Liver (tissue), 9 donors: ENCODE data around the gene ADAP1. TPM values are rescaled to one million over a fixed set of nuclear protein-coding genes. Genes with fewer than 3 reads are reported as not detected.

Source experiments
- DNase-seq: peaks from one replicate; pipeline ENCODE4 v3.0.0-alpha.2; 2017; ENCODE audit warnings: low spot score
- H3K27ac ChIP-seq, 2 donors: one replicate each; pipeline ENCODE4 v1.7.0; 2013; ENCODE audit warnings: inconsistent platforms in 2 of 2, low read length in 2 of 2, control low read depth in 1 of 2, low read depth in 1 of 2, mild to moderate bottlenecking in 1 of 2
- H3K27me3 ChIP-seq, 4 donors: one replicate each; pipeline versions ENCODE4 v1.6.1 to v1.7.0; 2013; ENCODE audit warnings: low read length in 3 of 4, inconsistent platforms in 1 of 4, mild to moderate bottlenecking in 1 of 4, moderate library complexity in 1 of 4; ENCODE audit not compliant: control insufficient read depth in 4 of 4, insufficient read depth in 4 of 4
- H3K36me3 ChIP-seq, 4 donors: one replicate each; pipeline versions ENCODE4 v1.6.1 to v1.7.0; 2013; ENCODE audit warnings: low read length in 3 of 4, mild to moderate bottlenecking in 3 of 4, low read depth in 1 of 4, moderate library complexity in 1 of 4; ENCODE audit not compliant: control insufficient read depth in 4 of 4, insufficient read depth in 3 of 4
- H3K4me1 ChIP-seq, 4 donors: one replicate each; pipeline versions ENCODE4 v1.6.1 to v1.7.0; 2013; ENCODE audit warnings: low read length in 3 of 4, mild to moderate bottlenecking in 3 of 4, moderate library complexity in 1 of 4; ENCODE audit not compliant: control insufficient read depth in 4 of 4, insufficient read depth in 4 of 4
- H3K4me3 ChIP-seq, 3 donors: one replicate each; pipeline versions ENCODE4 v1.6.1 to v1.7.0; 2013; ENCODE audit warnings: low read length in 3 of 3, control low read depth in 1 of 3, low read depth in 1 of 3, mild to moderate bottlenecking in 1 of 3
- H3K9ac ChIP-seq, 2 donors: one replicate each; pipeline ENCODE4 v1.7.0; 2013; ENCODE audit warnings: low read length in 2 of 2, mild to moderate bottlenecking in 2 of 2, moderate library complexity in 2 of 2, control low read depth in 1 of 2, low read depth in 1 of 2
- H3K9me3 ChIP-seq, 4 donors: one replicate each; pipeline versions ENCODE4 v1.6.1 to v1.7.0; 2013; ENCODE audit warnings: low read length in 3 of 4; ENCODE audit not compliant: control insufficient read depth in 4 of 4
- EGR1 ChIP-seq, 2 donors: IDR thresholded peaks; 2 replicates each; pipeline ENCODE4 v1.6.1; 2016 to 2018; ENCODE audit warnings: antibody characterized with exemption in 2 of 2, low read depth in 2 of 2
- FOXA1 ChIP-seq: IDR thresholded peaks from 2 replicates; pipeline ENCODE4 v1.6.1; 2016; ENCODE audit warnings: antibody characterized with exemption
- FOXA2 ChIP-seq: IDR thresholded peaks from 2 replicates; pipeline ENCODE4 v1.6.1; 2016; ENCODE audit warnings: antibody characterized with exemption
- GABPA ChIP-seq, 2 donors: IDR thresholded peaks in 1 of 2; conservative IDR thresholded peaks in 1 of 2; 2 replicates each; pipeline ENCODE4 v1.6.1; 2016; ENCODE audit warnings: antibody characterized with exemption in 2 of 2, mild to moderate bottlenecking in 1 of 2, moderate library complexity in 1 of 2
- HNF4A ChIP-seq, 2 donors: conservative IDR thresholded peaks; 2 replicates each; pipeline ENCODE4 v1.6.1; 2016; ENCODE audit warnings: antibody characterized with exemption in 2 of 2, mild to moderate bottlenecking in 2 of 2
- HNF4G ChIP-seq: IDR thresholded peaks from 2 replicates; pipeline ENCODE4 v1.6.1; 2016; ENCODE audit warnings: antibody characterized with exemption
- JUND ChIP-seq, 2 donors: IDR thresholded peaks; 2 replicates each; pipeline ENCODE4 v1.6.1; 2016; ENCODE audit warnings: antibody characterized with exemption in 2 of 2
- NR2F2 ChIP-seq: IDR thresholded peaks from 2 replicates; pipeline ENCODE4 v1.6.1; 2016; ENCODE audit warnings: antibody characterized with exemption
- RAD21 ChIP-seq, 2 donors: IDR thresholded peaks; 2 replicates each; pipeline ENCODE4 v1.6.1; 2016; ENCODE audit warnings: antibody characterized with exemption in 2 of 2, mild to moderate bottlenecking in 2 of 2
- RXRA ChIP-seq, 2 donors: IDR thresholded peaks; 2 replicates each; pipeline ENCODE4 v1.6.1; 2017 to 2018; ENCODE audit warnings: antibody characterized with exemption in 2 of 2, mild to moderate bottlenecking in 1 of 2
- SP1 ChIP-seq: IDR thresholded peaks from 2 replicates; pipeline ENCODE4 v1.6.1; 2018; ENCODE audit warnings: antibody characterized with exemption, mild to moderate bottlenecking
- TAF1 ChIP-seq: conservative IDR thresholded peaks from 2 replicates; pipeline ENCODE4 v1.6.1; 2016; ENCODE audit warnings: antibody characterized with exemption, mild to moderate bottlenecking
- WGBS: extraction: QIAGEN DNeasy Blood & Tissue Kit; methylation state at CpG from one replicate; pipeline ENCODE4 v1.1.7; 2013; 5-methylcytosine and 5-hydroxymethylcytosine counted together
- polyA plus RNA-seq, 2 donors: library from polyadenylated mRNA; stranded (reverse) in 1 of 2; unstranded in 1 of 2; fragments of 200-250 nt in 1 of 2; fragments of >200 nt in 1 of 2; fragmentation: Nextera tagmentation in 1 of 2; extraction: Ambion mirVana in 1 of 2; gene quantifications; one replicate each; pipeline versions ENCODE4 v1.2.1 to v1.2.3, GENCODE V29; 2013 to 2015
- total RNA-seq, 2 donors: library from RNA; depleted of rRNA; stranded (reverse); fragments of >200 nt; gene quantifications; one replicate each; pipeline ENCODE4 v1.2.3, GENCODE V29; 2014
- TF ChIP-seq, protein P1 (sequence below): fragments of 150-350 bp; IDR thresholded peaks from 2 replicates; pipeline ENCODE4 v1.5.1; 2017; ENCODE audit warnings: improper control_type of control experiment, low read depth, low read length; ENCODE audit not compliant: missing input control
- TF ChIP-seq, protein P2 (sequence below): IDR thresholded peaks from 2 replicates; pipeline ENCODE4 v1.6.1; 2016; ENCODE audit warnings: antibody characterized with exemption
- TF ChIP-seq, protein P3 (sequence below): IDR thresholded peaks from 2 replicates; pipeline ENCODE4 v1.6.1; 2016; ENCODE audit warnings: antibody characterized with exemption, mild to moderate bottlenecking
- TF ChIP-seq, protein P4 (sequence below): IDR thresholded peaks from 2 replicates; pipeline ENCODE4 v1.6.1; 2016; ENCODE audit warnings: antibody characterized with exemption
- donor health status: healthy.
- donor health status: healthy.
- donor health status: healthy.
- donor health status: healthy.
- donor health status: healthy.

Gene ADAP1
- total and polyA plus RNA-seq, 4 donors, result 0.46 to 3.7 (median 2.7) TPM

DNA sequence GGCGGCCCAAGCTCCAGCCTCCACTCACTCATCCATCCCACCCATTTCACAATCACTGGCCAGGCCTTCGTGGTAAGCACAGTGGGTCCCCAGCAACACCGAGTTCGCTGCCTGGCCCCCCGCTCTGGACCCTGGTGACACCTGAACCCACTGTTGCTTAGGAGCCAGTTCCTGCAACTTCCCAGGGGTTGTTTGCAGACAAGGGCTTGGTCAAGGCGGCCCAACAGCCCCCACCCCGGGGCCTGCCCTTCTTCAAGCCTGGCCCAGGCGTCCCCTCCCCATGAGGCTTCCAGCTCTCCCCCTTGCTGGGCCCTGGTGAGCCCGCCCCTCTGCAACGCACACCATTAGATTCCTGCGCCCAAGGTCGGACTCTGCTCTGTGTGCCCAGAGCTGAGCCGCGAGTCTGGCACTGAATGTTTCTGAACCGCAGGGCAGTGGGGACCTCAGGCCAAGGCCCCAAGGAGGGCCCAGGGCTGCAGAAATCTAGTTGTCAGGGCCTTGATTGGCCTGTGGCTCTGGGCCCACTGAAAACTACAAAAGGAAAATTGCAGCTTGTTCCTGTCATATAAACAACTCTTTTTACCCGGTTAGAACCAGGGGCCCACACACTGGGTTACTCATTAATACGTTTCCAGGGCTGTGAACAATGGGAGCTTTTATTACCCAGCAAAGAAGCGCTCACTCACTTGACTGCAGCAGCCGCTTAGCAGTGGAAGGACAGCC lies 23.0 kb upstream of the ADAP1 start (continued):
- TF ChIP-seq, protein P1, sequence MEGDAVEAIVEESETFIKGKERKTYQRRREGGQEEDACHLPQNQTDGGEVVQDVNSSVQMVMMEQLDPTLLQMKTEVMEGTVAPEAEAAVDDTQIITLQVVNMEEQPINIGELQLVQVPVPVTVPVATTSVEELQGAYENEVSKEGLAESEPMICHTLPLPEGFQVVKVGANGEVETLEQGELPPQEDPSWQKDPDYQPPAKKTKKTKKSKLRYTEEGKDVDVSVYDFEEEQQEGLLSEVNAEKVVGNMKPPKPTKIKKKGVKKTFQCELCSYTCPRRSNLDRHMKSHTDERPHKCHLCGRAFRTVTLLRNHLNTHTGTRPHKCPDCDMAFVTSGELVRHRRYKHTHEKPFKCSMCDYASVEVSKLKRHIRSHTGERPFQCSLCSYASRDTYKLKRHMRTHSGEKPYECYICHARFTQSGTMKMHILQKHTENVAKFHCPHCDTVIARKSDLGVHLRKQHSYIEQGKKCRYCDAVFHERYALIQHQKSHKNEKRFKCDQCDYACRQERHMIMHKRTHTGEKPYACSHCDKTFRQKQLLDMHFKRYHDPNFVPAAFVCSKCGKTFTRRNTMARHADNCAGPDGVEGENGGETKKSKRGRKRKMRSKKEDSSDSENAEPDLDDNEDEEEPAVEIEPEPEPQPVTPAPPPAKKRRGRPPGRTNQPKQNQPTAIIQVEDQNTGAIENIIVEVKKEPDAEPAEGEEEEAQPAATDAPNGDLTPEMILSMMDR, result no peak
- TF ChIP-seq HNF4G (no peak), FOXA1 (no peak), FOXA2 (no peak), RAD21 (IDR thresholded peaks at IDR 0.05) (no peak), RXRA (IDR thresholded peaks at IDR 0.05) (peak; percentile 35 to 54)
- TF ChIP-seq, protein P2, sequence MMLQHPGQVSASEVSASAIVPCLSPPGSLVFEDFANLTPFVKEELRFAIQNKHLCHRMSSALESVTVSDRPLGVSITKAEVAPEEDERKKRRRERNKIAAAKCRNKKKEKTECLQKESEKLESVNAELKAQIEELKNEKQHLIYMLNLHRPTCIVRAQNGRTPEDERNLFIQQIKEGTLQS, result no peak

DNA sequence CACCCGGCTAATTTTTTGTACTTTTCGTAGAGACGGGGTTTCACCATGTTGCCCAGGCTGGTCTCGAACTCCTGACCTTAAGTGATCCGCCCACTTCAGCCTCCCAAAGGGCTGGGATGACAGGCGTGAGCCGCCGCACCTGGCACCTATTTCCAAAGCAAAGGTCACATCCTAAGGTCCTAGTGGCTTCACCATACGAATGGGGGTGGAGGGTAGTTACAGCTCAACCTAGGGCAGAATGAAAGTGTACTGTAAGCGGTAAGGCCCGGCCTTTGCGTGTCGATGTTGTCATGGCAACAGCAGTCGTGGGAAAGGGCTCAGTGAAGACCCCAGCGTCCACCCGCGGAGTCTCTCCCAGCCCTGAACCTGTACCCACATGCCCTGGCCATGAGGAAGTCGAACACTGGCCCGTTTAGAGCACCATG lies 22.4 kb upstream of the ADAP1 start:
- H3K36me3 ChIP-seq, result peaks cover 6 to 9% (median 7%) of the 10 kb centered on the region in 4 donors
- TF ChIP-seq, protein P3, sequence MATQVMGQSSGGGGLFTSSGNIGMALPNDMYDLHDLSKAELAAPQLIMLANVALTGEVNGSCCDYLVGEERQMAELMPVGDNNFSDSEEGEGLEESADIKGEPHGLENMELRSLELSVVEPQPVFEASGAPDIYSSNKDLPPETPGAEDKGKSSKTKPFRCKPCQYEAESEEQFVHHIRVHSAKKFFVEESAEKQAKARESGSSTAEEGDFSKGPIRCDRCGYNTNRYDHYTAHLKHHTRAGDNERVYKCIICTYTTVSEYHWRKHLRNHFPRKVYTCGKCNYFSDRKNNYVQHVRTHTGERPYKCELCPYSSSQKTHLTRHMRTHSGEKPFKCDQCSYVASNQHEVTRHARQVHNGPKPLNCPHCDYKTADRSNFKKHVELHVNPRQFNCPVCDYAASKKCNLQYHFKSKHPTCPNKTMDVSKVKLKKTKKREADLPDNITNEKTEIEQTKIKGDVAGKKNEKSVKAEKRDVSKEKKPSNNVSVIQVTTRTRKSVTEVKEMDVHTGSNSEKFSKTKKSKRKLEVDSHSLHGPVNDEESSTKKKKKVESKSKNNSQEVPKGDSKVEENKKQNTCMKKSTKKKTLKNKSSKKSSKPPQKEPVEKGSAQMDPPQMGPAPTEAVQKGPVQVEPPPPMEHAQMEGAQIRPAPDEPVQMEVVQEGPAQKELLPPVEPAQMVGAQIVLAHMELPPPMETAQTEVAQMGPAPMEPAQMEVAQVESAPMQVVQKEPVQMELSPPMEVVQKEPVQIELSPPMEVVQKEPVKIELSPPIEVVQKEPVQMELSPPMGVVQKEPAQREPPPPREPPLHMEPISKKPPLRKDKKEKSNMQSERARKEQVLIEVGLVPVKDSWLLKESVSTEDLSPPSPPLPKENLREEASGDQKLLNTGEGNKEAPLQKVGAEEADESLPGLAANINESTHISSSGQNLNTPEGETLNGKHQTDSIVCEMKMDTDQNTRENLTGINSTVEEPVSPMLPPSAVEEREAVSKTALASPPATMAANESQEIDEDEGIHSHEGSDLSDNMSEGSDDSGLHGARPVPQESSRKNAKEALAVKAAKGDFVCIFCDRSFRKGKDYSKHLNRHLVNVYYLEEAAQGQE, result no peak
- peak in 1 of 2 donors; percentile 21 for TF ChIP-seq RXRA (IDR thresholded peaks at IDR 0.05)
- TF ChIP-seq SP1, result peak; percentile 29
- TF ChIP-seq HNF4A (conservative IDR thresholded peaks at IDR 0.05), result peak in 1 of 2 donors; percentile 38
- TF ChIP-seq, protein P2, result no peak
- TF ChIP-seq EGR1 (IDR thresholded peaks at IDR 0.05; ENCODE audit: low read depth in 2 of 2), result no peak
- no peak for DNase-seq
- no peak overlapping the region for H3K9ac ChIP-seq
- no peak overlapping the region for H3K4me3 ChIP-seq
- no peaks in the 10 kb centered on the region for H3K9me3 ChIP-seq
- 39% methylated on average over 19 of the region's 19 CpGs for WGBS
- no peaks in the 10 kb centered on the region for H3K27me3 ChIP-seq
- peaks cover 11 to 41% (median 19%) of the 10 kb centered on the region in 4 donors for H3K4me1 ChIP-seq
- H3K27ac ChIP-seq, result peak overlapping the region; percentile 76 to 79

DNA sequence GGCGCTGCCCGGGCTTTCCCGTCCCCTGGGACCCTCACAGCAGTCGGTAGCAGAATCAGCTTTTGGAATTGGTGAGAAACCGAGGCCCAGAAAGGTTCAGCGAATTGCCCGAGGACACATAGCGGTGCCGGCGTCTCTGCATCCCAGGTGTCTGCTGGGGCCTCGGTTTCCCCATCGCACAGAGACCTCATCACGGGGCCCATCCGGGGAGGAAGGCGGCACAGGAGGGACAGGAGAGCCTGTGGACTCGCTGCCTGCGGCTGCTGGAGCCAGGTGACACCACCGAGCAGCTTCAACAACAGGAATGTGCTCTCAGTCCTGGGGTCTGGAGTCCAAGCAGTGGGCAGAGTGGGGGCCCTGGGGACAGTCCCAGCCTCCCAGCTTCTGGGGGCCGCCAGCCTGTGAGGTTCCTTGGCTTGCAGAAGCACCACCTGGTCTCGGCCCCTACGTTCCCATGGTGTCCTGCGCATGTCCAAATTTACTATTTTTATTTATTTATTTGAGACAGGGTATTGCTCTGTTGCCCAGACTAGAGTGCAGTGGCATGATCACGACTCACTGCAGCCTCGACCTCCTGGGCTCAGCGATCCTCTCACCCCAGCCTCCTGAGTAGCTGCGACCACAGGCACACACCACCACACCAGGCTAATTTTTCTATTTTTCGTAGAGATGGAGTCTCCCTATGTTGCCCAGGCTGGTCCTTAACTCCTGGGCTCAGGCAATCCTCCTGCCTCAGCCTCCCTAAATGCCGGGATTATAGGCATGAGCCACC lies 21.4 kb upstream of the ADAP1 start:
- peaks cover 11 to 43% (median 19%) of the 10 kb centered on the region in 4 donors for H3K4me1 ChIP-seq
- WGBS, result 52% methylated on average over 28 of the region's 28 CpGs
- H3K9ac ChIP-seq, result no peak overlapping the region
- no peaks in the 10 kb centered on the region for H3K27me3 ChIP-seq
- peaks cover 7 to 15% (median 11%) of the 10 kb centered on the region in 4 donors for H3K36me3 ChIP-seq
- no peak for DNase-seq
- peak overlapping the region in 1 of 2 donors; percentile 97 for H3K27ac ChIP-seq
- no peaks in the 10 kb centered on the region for H3K9me3 ChIP-seq
- H3K4me3 ChIP-seq, result peak overlapping the region in 2 of 3 donors; percentile 21 to 96
- TF ChIP-seq, protein P4, sequence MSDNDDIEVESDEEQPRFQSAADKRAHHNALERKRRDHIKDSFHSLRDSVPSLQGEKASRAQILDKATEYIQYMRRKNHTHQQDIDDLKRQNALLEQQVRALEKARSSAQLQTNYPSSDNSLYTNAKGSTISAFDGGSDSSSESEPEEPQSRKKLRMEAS, result no peak
- TF ChIP-seq FOXA2, result no peak
- TF ChIP-seq GABPA (IDR thresholded peaks at IDR 0.05 in 1 of 2, conservative IDR thresholded peaks at IDR 0.05 in 1 of 2), result no peak
- no peak for TF ChIP-seq JUND (IDR thresholded peaks at IDR 0.05)
- TF ChIP-seq, protein P1, result no peak
- no peak for TF ChIP-seq TAF1
- no peak for TF ChIP-seq SP1
- TF ChIP-seq RAD21 (IDR thresholded peaks at IDR 0.05), result no peak
- no peak for TF ChIP-seq HNF4G
- TF ChIP-seq FOXA1, result no peak
- no peak for TF ChIP-seq HNF4A (conservative IDR thresholded peaks at IDR 0.05)
- no peak for TF ChIP-seq NR2F2
